GDM1 (cell line): ENCODE measurements around the gene EP400.

Experiments
- DNase-seq: peaks from one replicate; lab custom pipeline; 2025; lab: John Stamatoyannopoulos, UW

Gene EP400

DNA sequence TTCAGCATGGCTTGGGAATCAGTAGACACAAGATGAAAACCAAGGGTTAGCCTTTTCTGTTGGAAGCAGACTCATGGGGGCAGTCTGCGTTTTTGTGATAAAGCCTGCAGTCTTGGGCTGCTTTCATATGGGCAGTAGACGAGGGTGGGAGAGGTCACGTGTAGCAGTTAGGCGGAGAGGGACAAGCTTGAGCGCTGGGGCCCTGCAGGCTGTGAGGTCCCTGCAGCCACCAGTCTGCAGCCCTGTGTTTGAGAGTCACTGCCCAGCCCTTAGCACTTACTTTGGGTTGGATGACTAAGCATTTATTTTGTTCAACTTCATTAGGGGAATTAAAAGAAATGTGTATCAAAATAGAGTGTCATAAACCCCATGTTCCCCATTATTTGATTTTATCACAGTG, 37.2 kb downstream of the EP400 start:
- DNase-seq: no peak

DNA sequence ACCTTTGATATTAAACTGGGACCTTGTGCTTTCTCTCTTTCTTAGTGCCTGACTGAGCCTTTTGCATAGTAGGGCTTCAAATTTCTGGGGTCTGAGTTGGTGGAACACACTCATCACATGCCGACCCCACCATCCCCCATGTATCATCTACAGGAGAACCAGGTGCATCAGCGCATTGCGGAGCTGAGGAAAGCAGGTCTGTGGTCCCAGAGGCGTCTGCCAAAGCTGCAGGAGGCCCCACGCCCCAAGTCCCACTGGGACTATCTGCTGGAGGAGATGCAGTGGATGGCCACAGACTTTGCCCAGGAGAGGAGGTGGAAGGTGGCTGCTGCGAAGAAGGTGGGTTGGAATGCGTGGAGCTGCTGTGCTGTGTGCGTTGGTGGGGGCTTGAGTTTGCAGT, 37.8 kb downstream of the EP400 start:
- DNase-seq: no peak

DNA sequence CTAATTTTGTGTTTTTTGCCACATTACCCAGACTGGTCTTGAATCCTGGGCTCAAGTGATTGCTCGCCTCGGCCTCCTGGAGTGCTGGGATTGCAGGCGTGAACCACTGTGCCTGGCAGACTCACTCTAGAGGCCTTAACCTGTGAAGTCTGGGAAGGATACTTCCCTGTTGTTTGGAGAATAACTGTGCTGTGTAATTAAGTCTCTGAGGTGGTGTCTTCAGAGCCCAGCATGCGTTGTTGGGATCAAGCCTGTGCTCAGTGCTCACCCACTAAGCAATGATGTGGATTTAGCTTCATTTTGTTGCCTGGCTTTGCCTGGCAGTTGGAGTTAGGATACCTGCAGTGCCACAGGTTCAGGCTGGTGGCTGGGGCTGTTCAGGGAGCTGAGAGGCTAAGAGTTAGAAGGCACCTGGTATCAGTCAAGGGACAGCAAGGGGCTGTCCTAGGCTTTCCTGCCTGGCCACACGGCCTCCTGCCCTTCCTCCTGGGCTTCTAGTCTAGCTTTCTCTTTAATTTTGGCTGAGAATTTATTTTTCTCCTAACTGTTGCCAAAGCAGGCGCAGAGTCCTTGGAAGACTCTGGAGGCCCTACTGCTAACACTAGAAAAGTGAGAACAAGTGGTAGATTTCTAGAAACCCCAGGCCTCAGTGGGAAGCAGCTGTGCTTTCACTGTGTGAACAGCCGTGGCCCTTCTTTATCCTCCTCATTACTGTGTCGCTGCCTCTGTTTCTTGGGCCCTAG, 38.5 kb downstream of the EP400 start:
- DNase-seq: no peak

DNA sequence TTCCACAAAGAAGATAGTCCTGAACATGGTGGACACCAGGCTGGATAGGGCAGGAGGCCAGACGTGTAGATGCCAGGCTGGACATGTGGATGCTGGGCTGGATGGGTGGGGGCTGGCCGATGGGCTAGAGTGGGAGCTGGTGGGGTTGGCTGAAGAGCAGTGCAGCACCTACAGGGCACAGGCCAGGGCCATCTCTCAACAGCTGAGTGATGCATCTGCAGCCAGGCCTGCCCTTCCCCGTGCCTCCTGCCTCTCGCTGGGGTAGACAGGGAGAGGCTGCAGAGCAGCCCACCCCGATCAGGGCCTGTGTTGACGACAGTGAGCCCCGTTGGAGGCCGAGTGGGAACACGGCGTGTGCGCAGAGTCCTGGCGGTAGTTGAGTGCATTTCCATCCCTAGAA, 39.3 kb downstream of the EP400 start:
- DNase-seq: no peak

DNA sequence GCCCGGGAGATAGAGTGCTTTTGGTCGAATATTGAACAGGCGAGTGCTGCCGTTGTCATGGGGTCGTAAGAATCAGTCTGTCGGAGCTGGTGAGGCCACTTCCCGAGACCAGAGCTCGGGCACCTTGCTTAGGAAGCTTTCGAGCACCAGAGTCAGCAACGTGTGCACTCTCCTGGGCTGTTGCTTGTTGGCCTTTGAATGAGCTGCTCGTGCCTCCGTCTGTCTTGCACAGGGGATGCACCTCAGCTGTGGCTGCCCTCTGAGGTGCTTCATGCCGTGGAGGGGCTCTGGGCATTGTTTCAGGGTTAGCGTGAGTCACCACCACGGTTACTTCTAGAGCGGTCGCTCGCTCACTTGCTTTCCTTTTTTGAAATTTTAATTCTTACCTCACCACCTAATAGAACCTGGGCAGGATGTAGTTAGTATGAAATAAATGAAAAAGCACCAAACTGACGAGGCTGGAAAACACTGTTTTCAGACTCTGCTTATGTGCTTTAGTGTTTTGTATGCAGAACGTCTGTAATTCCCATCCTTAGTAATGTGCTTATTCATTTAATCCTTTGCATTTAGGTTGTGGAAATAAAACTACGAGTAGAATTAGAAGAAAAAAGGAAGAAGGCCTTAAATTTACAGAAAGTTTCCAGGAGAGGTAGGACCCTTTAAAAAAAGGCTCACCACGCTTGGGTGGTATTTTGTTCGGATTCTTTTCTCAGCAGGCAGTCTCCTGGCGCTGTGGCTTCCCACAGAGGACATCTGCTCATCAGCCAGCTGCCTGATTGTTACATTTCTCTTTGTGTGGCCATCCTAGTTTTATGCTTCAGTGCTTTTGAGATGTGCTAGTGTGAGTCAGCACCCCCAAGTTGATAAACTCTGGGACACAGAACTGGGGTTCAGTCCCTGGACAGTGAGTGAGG, 40.6 kb downstream of the EP400 start:
- DNase-seq: no peak

DNA sequence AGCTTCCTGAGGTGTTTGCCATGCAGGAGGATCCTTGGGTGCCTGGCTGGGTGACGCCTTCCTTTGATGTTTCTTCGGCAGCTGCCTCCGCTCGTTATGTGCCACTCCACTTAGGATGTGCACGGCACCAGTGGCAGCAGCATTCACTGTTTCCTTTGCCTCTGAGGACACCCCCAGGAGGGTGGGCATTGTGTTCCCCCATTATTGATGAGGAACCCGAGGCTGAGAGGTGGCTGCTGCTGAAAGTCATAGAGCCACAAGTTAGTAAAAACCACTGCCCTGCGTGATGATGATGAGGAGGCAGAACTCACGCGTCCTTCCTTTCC, 41.2 kb downstream of the EP400 start:
- DNase-seq: no peak

DNA sequence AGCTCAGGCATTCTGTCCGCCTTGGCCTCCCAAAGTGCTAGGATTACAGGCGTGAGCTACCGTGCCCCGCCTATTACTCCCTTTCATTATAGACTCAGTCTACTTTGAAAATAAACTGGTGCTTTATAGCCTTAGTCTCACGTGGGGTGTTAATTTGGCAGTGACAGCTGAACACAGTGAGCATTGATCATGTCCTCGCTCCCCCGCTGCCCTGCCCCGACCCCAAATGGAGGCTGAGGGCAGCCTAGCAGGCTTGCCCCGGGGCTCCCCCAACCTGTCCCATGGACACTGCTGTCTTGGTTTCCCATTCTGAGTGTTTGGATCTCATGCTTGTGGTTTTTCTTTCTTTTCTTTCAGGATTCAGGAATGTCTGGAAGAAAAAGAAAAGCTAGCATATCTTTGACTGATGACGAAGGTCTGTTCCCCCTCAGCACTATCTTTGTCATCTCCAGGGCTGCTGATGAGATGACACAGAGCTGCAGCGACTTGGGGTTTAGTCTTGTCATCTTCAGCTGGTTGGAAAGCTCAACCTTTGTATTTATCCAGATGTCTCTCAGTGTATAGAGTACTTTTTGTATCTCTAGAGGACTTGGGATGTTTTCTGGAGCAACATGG, 42.2 kb downstream of the EP400 start:
- no peak for DNase-seq

DNA sequence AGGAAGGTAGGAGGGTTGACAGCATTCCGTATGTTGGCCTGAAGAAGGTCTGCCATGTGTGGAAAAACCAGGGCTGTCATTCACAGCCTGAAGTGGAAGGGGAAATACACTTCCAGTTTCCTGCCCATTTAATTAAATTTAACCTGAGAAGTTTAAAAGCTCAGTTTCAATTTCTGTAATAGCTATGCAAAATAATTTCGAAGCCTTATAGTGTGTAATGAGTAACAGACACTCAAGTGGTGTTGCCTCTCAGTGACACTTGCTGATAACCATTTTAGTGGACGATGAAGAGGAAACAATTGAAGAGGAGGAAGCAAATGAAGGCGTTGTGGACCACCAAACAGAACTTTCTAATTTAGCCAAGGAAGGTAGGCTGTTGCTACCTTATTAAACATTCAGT, 44.8 kb downstream of the EP400 start:
- DNase-seq: no peak

DNA sequence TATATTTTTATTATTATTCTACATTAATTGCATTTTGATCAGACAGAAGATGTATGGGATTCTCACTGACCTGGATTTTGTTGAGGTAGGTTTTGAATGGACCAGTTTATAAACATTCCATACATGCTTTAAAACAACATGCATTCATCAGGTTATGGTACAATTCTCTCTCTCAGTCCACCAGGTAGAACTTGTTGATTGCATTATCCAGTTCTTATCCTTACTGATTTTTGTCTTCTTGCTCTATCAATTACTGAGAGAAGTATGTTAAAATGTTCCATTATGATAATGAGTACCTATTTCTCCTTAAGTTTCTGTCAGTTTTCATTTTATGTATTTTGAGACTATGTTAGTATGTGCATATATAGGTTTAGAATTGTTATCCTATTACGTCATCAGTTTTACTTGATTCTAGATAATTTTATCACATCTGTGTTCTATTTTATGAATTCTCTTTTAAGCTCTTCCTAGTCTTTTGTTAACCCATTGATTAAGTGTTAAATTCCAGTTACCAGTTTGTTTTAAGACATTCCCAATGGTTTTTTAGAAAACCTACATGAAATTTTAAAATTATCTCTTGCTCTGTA, 50.6 kb downstream of the EP400 start:
- DNase-seq: no peak

DNA sequence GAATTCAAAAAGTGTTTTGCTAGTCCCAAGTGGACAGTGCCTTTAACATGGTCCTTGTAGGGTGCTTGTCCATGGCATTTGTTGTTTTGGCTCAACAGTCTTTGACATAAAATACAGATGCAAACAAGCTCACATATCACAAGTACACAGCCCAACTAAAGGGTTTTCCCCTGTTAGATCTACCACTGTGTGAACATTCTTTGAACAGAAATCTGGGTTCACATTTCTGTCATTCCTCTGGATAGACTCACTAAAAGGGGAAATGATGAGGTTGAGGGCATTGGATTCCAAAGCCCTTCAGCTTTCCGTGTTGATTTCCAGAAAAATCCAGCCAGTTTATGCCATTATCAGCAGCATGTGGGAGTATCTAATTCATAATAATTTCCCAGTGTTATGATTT, 54.1 kb downstream of the EP400 start:
- DNase-seq: no peak

DNA sequence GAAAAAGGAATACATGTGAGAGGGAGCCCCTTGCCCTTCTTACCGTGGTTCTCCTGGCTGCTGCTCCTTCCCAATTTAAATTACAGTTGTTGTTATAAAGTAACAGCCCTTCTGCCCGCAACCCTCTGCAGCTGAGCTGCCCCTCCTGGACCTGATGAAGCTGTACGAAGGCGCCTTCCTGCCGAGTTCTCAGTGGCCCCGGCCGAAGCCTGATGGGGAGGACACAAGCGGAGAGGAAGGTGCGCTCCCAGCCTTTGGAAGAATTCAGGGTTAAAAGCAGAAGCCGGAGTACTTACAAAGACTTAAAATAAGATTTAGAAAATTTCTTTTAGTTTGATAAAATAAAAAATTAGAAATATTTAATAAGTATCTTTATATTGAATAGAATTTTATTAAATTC, 55.2 kb downstream of the EP400 start:
- no peak for DNase-seq

DNA sequence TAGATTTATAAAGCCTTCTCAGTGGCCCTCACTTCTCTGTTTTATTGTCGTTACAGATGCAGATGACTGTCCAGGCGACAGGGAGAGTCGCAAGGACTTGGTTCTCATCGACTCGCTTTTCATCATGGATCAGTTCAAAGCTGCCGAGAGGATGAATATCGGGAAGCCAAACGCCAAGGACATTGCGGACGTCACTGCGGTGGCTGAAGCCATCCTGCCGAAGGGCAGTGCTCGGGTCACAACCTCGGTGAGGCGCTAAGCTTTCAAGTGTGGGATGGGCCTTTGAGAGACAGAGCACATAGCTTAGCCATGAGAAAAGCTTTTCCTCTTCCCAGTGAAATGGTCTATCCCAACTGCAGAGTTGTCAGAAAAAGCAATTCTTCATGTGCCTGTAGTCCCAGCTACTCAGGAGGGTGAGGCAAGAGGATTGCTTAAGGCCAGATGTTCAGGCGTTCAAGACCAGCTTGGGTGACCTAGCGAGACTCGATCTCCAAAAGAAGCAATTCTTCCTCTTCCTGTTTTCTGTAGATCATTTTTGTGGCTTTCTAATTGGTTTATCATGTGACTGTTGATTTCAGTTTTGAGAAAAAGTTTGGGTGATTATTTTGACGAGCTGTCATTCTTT, 56.4 kb downstream of the EP400 start:
- DNase-seq: no peak

DNA sequence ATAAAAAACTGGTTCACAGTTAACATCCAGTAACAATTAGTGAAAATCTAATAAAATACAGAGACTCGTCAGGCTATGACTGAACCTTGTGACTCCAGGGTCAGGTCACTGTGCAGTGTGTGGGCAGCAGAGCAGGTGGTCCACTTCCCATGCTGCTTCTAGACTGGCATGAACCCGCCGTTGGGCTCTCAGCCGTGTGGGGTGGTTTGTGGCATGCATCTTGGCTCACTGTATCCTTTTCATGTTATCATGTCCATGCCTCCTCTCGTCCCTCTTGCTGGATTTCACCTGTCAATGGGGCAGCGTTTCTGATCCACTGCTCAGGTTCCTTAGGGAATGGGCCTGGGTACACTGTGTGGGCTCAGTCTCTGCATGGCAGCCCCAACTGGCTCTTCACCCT, 57.3 kb downstream of the EP400 start:
- no peak for DNase-seq

DNA sequence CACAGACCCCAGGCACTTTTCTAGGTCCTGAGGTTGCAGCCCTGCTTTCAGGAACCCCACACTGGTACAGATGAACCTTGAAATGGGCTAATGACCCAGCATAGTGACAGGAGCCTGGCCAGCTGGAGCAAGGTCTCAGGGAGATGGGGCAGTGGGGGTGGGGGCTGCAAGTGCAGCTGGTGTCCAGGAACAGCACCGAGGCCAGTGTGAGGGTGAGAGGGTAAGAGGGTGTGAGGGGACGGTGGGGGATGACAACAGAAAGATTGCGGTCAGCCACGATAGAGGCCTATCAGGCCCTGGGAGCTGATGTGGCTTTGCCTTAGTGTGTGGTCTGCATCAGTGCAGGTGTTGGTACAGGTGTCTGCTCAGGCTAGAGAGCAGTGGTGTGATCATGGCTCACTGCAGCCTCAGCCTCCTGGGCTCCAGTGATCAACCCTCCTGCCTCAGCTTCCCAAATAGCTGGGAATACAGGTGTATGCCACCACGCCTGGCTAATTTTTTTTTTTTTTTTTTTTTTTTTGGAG, 59.7 kb downstream of the EP400 start:
- no peak for DNase-seq

DNA sequence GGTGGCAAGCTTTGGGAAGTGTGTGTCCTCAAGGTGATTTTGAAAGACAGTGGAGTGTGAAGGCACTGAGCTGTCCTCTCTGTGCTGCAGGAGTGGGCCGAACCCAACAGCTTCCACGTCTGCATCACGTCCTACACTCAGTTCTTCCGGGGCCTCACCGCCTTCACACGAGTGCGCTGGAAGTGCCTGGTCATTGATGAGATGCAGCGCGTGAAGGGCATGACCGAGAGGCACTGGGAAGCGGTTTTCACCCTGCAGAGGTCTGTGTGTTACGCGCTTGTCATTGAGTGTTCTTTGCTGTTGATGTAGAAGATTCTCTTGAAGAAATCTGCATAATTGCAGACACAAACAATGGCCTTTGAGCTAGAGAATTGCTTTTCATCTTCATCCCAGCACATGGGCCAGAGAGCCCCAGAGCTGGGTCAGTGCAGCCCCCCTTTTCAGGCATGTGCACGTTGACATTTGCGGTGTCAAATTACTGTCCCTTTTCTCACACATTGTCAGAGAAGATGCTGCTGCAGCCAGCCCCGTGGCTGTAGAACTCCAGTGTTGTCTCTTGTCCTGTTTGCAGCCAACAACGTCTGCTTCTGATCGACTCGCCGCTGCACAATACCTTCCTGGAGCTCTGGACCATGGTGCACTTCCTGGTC, 63.3 kb downstream of the EP400 start:
- no peak for DNase-seq

DNA sequence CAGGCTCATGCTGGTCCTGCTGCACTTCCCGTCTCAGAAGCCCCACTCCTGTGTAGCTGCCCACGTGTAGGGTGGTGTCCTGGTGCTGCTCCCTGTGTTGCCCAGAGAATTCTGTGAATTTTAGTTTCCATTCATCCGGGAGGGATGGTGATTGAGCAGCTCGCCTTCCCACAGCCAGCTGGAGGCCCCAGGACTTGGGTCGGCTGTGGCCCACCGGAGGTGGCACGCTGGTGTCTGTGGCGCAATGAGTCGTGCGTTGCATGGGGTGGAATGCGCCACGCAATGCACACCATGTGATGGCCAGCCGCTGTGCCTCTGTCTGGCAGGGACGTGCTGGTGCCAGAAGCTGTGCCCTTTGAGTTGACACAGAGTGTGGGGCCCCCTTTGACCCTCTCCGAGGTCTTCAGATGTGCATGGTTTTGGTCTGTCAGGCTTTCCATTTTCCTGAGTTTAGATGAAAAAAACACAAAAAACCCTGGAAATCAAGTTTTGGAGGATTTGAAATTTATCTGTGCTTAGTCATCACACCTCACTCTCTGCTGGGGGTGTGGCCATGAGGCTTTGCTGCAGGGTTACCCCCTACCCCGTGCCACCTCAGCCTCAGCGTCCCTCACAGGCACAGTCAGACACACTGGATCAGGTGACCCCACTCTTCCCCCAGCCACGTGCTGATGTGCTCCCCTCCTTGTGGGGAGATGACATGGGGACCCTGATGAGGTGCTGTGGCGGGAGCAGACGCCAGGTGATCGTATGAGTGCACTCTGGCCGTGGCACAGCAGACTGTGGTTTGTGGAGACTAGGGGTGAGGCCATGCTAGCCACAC, 64.6 kb downstream of the EP400 start:
- no peak for DNase-seq

DNA sequence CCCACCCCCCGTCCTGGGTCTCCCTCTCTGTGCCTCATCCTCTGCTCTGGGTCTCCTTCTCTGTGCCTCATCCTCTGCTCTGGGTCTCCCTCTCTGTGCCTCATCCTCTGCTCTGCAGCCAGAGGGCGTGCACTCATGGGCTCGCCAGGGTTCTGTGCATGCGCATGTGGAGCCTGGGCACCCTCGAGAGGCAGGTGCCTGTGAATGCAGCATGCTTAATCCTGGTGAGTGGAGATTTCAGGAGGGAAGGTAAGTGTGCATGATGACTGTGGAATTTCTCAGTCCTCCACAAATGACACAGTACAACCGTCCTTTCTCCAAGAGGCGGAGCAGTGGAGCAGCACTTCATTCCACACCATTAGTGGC, 65.2 kb downstream of the EP400 start:
- no peak for DNase-seq

DNA sequence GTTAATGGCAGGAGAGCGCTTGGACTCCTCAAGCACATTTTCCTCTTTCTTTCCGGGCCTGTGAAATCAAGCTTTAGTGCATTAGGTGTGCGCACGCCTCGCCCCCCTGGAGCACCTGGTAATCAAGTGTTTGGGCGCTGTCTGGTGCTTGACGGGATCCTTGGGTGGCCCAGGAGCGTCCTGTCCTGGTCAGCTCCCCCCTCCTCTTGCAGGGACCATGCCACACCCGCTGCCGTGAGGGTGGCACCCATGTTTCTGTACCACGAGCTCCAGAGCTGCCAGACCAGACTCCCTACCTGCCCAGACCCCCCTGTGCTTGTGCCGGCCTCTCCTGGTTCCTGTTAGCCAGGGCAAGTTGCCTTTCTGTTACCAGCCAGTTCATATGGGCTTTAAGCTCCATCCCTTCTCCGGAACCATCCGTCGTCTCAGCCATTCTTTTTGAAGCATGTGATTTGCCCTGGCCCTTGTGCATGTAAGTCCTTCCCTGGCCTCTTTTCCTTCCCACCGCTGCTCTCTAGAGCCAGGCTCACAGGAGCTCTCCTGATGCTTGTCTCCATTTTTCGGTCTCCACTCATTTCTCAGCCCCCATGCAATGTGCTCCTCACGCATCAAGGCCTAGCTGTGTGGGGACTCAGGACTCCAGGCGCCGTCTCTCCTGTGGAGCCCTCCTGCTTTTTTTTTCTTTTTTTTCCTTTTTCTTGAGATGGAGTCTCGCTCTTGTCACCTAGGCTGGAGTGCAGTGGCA, 66.1 kb downstream of the EP400 start:
- DNase-seq: no peak

DNA sequence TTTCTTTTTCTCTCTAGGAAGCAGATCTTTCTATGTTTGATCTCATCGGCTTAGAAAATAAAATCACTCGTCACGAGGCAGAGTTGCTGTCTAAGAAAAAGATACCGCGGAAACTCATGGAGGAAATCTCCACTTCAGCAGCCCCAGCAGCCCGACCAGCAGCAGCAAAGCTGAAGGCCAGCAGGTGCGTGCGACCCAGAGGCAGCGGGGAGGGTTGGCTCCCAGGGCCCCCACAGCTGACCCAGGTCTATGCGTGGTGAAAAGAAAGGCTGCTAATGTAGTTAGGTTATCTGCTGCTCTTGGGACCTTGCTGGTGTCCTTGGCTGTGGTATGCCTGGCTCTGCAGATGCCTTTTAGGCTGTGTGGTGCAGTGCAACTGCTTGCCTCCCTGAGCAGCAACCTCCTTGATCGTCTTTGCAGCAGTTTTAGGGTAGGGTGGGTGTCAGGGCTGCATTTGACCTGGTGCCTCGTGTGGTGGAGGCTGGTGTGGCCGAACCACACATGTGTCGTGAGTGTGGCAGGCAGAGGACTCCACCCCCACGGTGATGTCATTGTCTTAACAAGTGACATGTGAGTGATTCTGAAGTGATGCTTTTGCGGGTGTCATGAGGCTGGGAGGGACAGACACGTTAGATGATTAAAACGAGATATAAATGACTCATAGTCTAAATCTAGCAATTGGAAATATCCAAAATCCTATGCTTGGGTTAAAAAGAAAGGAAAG, 68.6 kb downstream of the EP400 start:
- DNase-seq: no peak
